Common myeloid progenitor, CD34-positive (primary cell): Measurements from ENCODE around the gene SH2D5.

Source experiments
- CTCF ChIA-PET: fragments of 350-600 bp; sonication (Branson Sonifier 250); formaldehyde crosslinking; loops from one replicate; lab custom pipeline; 2021; ENCODE audit warnings: antibody characterized with exemption; lab: Charles Lee
- POLR2A ChIA-PET: fragments of 350-600 bp; sonication (Branson Sonifier 250); formaldehyde crosslinking; loops from one replicate; lab custom pipeline; 2021; ENCODE audit warnings: antibody characterized with exemption; lab: Charles Lee
- DNase-seq, 3 donors: peaks; one replicate each; pipeline versions ENCODE4 v3.0.0 to v3.0.0-alpha.2; 2013
- H3K27ac ChIP-seq, 2 experiments: 1 replicate in 1 of 2; 2 replicates in 1 of 2; pipeline ENCODE4 v1.7.0; 2013; ENCODE audit warnings: inconsistent platforms in 2 of 2, low read length in 2 of 2, mild to moderate bottlenecking in 2 of 2, low read depth in 1 of 2, moderate library complexity in 1 of 2; ENCODE audit not compliant: severe bottlenecking in 2 of 2, insufficient read depth in 1 of 2, poor library complexity in 1 of 2
- H3K27me3 ChIP-seq, 5 experiments: replicated peaks in 2 of 5; 1 replicate in 3 of 5; 2 replicates in 2 of 5; pipeline versions ENCODE4 v1.6.1 to v1.7.0; 2013; ENCODE audit warnings: low read length in 4 of 5, mild to moderate bottlenecking in 2 of 5, moderate library complexity in 2 of 5, inconsistent platforms in 1 of 5; ENCODE audit not compliant: insufficient read depth in 5 of 5, control insufficient read depth in 4 of 5
- H3K36me3 ChIP-seq, 4 experiments: 1 replicate in 2 of 4; 2 replicates in 2 of 4; pipeline versions ENCODE4 v1.6.1 to v1.7.0; 2013; ENCODE audit warnings: low read length in 3 of 4, control low read depth in 1 of 4, mild to moderate bottlenecking in 1 of 4; ENCODE audit not compliant: control insufficient read depth in 4 of 4, insufficient read depth in 4 of 4
- H3K4me1 ChIP-seq, 4 experiments: 1 replicate in 3 of 4; 2 replicates in 1 of 4; pipeline versions ENCODE4 v1.6.1 to v1.7.1; 2013; ENCODE audit warnings: low read length in 3 of 4, mild to moderate bottlenecking in 3 of 4, control low read depth in 1 of 4, inconsistent platforms in 1 of 4, moderate library complexity in 1 of 4; ENCODE audit not compliant: control insufficient read depth in 4 of 4, insufficient read depth in 4 of 4; ENCODE audit errors: control extremely low read depth in 1 of 4
- H3K4me3 ChIP-seq, 7 experiments: 1 replicate in 4 of 7; 2 replicates in 3 of 7; pipeline versions ENCODE4 v1.5.1 to v1.7.0; 2013; ENCODE audit warnings: mild to moderate bottlenecking in 7 of 7, low read length in 6 of 7, moderate library complexity in 6 of 7, inconsistent platforms in 2 of 7, low read depth in 2 of 7, control low read depth in 1 of 7; ENCODE audit not compliant: insufficient read depth in 4 of 7, control insufficient read depth in 1 of 7; ENCODE audit errors: extremely low read depth in 1 of 7
- H3K9me3 ChIP-seq, 5 experiments: 1 replicate in 4 of 5; 2 replicates in 1 of 5; pipeline versions ENCODE4 v1.6.1 to v1.7.1; 2013; ENCODE audit warnings: low read length in 4 of 5, mild to moderate bottlenecking in 2 of 5, inconsistent platforms in 1 of 5, low read depth in 1 of 5, moderate library complexity in 1 of 5; ENCODE audit not compliant: control insufficient read depth in 4 of 5, insufficient read depth in 2 of 5; ENCODE audit errors: control extremely low read depth in 1 of 5
- WGBS: methylation state at CpG from one replicate; pipeline ENCODE4 v1.1.5; 2013; ENCODE audit not compliant: insufficient coverage; 5-methylcytosine and 5-hydroxymethylcytosine counted together

Gene SH2D5

GRCh38 chr1:20686883-20687725, 45.4 kb downstream of the SH2D5 start:
- 96% methylated on average over 25 of the region's 26 CpGs for WGBS
- Histone ChIP-seq H3K4me3 (no peak overlapping the region), H3K27ac (no peak overlapping the region), H3K9me3 (no peaks in the 10 kb centered on the region), H3K36me3 (no peaks in the 10 kb centered on the region), H3K4me1 (peaks cover 0 to 11% (median 8%) of the 10 kb centered on the region in 4 experiments), H3K27me3 (no peaks in the 10 kb centered on the region)
- ChIA-PET CTCF (interaction anchor here (0.7 kb wide), 1 partner anchor 9 kb away, joined by 3 read pairs; no protein-coding TSS in a partner anchor), POLR2A (no interaction called here)
- DNase-seq = no peak

- CTCF ChIA-PET = interaction anchor here (0.7 to 1.7 kb wide), 3 partner anchors 8 to 54 kb away, joined by 3 to 5 read pairs (median 4); no protein-coding TSS in a partner anchor
- POLR2A ChIA-PET = no interaction called here
These were observed 46.8 kb downstream of the SH2D5 start for GRCh38 chr1:20685741-20686140.

GRCh38 chr1:20685099-20685662, 47.3 kb downstream of the SH2D5 start:
- CTCF ChIA-PET = interaction anchor here (1.3 to 1.7 kb wide), 3 partner anchors 8 to 12 kb away, joined by 4 to 5 read pairs (median 4); no protein-coding TSS in a partner anchor
- Histone ChIP-seq H3K4me1 (peaks cover 0 to 12% (median 9%) of the 10 kb centered on the region in 4 experiments), H3K4me3 (no peak overlapping the region), H3K36me3 (no peaks in the 10 kb centered on the region), H3K27ac (no peak overlapping the region), H3K27me3 (no peaks in the 10 kb centered on the region), H3K9me3 (no peaks in the 10 kb centered on the region)
- WGBS = 92% methylated on average over 12 of the region's 21 CpGs
- POLR2A ChIA-PET = no interaction called here
- DNase-seq = no peak

More at GRCh38 chr1:20685741-20686140, 46.8 kb downstream of the SH2D5 start:
- H3K27ac ChIP-seq = no peak overlapping the region
- H3K9me3 ChIP-seq = no peaks in the 10 kb centered on the region
- H3K36me3 ChIP-seq = no peaks in the 10 kb centered on the region
- H3K27me3 ChIP-seq = no peaks in the 10 kb centered on the region
- H3K4me3 ChIP-seq = no peak overlapping the region
- WGBS = 98% methylated on average over 4 of the region's 12 CpGs
- H3K4me1 ChIP-seq = peaks cover 0 to 12% (median 9%) of the 10 kb centered on the region in 4 experiments
- DNase-seq = no peak

GRCh38 chr1:20684651-20685050, 47.9 kb downstream of the SH2D5 start:
- CTCF ChIA-PET = interaction anchor here (1.4 to 1.7 kb wide), 2 partner anchors 10 to 12 kb away, joined by 4 to 5 read pairs; no protein-coding TSS in a partner anchor
- no peak for DNase-seq
- Histone ChIP-seq H3K36me3 (no peaks in the 10 kb centered on the region), H3K27ac (no peak overlapping the region), H3K9me3 (no peaks in the 10 kb centered on the region), H3K4me1 (peaks cover 0 to 12% (median 9%) of the 10 kb centered on the region in 4 experiments), H3K27me3 (no peaks in the 10 kb centered on the region), H3K4me3 (no peak overlapping the region)
- WGBS = 90% methylated on average over 9 of the region's 14 CpGs
- POLR2A ChIA-PET = no interaction called here

GRCh38 chr1:20684050-20684620, 48.4 kb downstream of the SH2D5 start:
- Histone ChIP-seq H3K4me3 (no peak overlapping the region), H3K27ac (no peak overlapping the region), H3K9me3 (no peaks in the 10 kb centered on the region), H3K27me3 (no peaks in the 10 kb centered on the region), H3K4me1 (peaks cover 0 to 12% (median 9%) of the 10 kb centered on the region in 4 experiments), H3K36me3 (no peaks in the 10 kb centered on the region)
- 98% methylated on average over 11 of the region's 13 CpGs for WGBS
- DNase-seq = no peak
- ChIA-PET CTCF (interaction anchor here (1.4 to 1.7 kb wide), 2 partner anchors 11 to 13 kb away, joined by 4 to 5 read pairs; no protein-coding TSS in a partner anchor), POLR2A (no interaction called here)

GRCh38 chr1:20683614-20684013, 48.9 kb downstream of the SH2D5 start:
- H3K9me3 ChIP-seq = no peaks in the 10 kb centered on the region
- no peak for DNase-seq
- CTCF ChIA-PET = no interaction called here
- H3K27ac ChIP-seq = no peak overlapping the region
- no peaks in the 10 kb centered on the region for H3K36me3 ChIP-seq
- WGBS = 98% methylated on average over 7 of the region's 10 CpGs
- H3K4me3 ChIP-seq = no peak overlapping the region
- H3K4me1 ChIP-seq = peaks cover 0 to 12% (median 10%) of the 10 kb centered on the region in 4 experiments
- H3K27me3 ChIP-seq = no peaks in the 10 kb centered on the region
- POLR2A ChIA-PET = no interaction called here
